SKM-1 (cell line): ENCODE data around the gene SF3B2.
"Not testable (repeated sequence)": the region's sequence is repeated elsewhere in the genome, so short reads cannot be mapped to it uniquely, and the experiment has no call there.

Experiments
- DNase-seq: peaks from one replicate; lab custom pipeline; 2025; ENCODE audit not compliant: unreplicated experiment; lab: John Stamatoyannopoulos, UW

The SF3B2 gene

DNA sequence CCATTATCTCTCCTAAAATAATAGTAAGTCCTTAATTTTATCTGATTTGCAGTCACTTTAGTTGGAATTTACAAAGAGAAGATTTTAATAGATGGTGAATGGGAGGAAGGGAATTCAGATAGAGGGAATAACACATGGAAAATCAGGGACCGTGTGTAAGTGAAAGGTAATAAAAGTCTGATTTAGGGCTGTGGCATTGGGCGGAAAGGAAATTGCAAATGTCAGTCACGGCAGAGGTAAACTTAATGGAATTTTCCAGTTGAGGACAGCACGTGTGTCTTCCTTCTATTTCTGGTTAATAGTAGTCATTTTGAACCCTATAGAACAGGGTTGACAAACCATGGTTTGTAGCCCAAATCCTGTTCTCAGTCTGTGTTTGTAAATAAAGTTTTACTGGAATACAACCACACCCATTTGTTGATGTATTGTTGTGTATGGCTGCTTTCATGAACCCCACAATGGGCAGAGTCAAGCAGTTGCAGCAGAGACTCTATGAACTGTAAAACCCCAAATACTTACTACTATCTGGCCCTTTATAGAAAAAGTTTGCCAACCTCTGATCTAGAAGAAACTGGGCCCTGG, 52.0 kb downstream of the SF3B2 start:
- no peak for DNase-seq

DNA sequence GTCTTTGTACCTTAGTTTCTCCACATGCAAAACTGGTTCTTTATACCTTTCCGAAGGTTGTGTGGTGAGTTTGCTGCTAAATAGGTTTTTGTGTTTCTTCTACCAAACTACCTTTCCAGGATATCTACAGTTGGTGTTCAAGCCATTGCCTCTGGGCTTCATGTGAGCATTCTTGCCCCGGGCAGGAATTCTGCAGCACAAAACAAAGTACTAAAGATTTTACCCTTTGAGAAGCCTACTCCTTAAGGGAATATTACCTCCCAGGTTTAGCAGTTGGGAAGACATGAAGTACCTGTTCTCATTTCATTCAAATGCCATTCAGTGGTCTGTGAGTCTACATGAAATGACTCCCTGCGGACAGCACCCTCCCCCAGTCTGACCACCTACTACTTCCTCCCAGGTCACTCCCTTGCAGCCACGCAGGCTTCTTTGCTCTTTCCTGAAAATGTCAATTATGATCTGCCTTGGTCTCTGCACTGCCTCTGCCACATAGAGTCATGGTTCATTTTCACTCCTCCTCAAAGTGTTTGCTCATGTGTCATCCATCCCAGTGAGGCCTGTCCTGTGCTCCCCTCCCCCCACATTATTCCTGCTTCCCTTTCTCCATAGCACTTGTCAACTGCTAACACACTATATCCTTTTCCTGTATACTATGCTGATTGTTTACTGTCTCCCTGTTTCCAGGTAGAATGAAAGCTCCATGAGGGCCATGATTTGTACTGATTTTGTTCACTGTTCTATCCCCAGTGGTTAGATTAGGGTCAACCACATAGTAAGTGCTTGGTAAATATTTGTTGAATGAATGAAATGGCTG, 54.8 kb downstream of the SF3B2 start:
- DNase-seq: no peak

DNA sequence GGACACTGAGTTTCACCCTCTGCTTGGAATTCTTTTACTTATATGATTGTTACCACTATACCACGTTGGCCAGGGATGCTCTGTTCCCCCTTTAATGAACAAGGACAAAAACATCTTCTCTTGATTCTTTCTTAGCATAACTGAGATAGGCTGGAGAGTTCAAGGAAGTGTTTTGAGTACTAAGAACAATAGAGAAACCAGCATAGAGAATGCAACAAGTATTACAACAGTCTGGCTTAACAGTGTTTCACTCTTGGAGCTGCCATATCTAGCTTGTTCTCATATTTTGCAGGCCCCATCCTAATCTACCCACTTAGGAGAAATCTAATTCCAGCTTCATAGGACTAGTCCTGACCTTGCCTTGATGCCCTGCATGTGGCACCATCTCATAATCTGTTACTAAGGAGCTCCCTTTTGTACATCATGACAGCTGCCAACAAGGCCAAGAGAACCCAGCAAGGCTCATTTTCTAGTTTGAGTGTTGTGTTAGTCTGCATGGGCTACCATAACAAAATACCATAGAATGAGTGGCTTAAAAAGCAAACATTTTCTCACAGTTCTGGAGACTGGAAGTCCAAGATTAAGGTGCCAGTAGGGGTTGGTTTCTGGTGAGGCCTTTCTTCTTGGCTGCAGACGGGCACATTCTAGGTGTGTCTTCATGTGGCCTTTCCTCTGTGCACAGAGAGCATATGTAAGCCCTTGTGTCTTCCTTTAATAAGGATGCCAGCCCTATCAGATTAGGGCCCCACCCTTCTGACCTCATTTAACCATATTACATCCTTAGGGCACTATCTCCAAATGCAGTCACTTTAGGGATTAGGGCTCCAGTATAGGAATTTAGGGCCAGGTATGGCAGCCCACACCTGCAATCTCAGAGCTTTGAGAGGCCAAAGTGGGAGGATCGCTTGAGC, 55.7 kb downstream of the SF3B2 start:
- no peak for DNase-seq

DNA sequence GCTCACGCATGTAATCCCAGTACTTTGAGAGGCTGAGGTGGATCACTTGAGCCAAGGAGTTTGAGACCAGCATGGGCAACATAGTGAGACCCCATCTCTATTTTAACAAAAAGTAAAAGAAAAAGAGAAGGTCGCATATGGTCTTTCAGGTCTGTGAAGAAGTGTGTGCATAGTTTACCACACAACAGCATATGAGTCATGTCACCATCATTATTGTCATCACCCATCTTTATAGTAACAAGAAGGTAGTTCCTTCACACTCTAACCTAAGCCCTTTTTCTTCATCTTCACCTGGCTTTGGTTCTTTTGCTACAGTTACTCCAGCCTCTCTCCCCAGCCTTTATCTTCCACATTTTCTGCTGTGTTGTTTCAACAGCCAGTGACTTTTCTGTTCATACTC, 57.1 kb downstream of the SF3B2 start:
- DNase-seq: no peak

DNA sequence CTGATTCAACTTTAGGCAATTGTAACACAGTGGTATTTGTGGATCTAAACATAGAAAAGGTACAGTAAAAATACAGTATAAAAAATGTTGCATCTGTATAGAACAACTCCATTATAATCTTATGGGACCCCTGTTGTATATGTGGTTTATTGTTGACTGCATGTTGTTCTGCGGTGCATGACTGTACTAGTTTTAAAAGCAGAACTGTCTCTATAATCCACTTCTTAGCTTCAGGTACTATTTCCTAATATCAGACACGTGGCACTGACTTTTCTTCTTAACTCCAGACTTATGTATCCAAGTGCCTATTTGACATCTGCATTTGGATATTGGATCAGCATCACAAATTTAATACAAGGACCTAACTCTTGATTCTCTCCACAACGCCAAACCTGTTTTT, 59.0 kb downstream of the SF3B2 start:
- DNase-seq: no peak

DNA sequence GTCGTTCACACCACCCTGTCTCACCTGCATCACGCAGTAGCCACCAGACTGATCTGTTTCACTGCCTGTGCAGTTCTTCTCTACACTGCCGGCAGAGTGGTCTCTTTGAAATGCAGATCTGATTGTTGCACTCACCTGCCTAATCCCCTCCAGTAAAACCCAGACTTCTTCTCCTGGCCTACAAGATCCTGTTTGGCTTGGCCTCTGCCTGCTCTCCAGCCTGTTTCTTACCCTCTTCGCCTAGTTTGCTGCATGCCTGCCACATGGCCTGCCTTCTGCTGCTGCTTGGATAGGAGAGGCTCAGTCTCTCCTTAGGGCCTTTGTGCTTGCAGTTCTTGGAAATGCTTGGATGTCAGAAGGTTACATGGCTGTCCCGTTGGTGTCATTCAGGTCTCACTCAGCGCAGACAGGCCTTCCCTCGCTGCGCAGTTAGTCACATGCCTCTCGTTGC, 59.9 kb downstream of the SF3B2 start:
- no peak for DNase-seq

DNA sequence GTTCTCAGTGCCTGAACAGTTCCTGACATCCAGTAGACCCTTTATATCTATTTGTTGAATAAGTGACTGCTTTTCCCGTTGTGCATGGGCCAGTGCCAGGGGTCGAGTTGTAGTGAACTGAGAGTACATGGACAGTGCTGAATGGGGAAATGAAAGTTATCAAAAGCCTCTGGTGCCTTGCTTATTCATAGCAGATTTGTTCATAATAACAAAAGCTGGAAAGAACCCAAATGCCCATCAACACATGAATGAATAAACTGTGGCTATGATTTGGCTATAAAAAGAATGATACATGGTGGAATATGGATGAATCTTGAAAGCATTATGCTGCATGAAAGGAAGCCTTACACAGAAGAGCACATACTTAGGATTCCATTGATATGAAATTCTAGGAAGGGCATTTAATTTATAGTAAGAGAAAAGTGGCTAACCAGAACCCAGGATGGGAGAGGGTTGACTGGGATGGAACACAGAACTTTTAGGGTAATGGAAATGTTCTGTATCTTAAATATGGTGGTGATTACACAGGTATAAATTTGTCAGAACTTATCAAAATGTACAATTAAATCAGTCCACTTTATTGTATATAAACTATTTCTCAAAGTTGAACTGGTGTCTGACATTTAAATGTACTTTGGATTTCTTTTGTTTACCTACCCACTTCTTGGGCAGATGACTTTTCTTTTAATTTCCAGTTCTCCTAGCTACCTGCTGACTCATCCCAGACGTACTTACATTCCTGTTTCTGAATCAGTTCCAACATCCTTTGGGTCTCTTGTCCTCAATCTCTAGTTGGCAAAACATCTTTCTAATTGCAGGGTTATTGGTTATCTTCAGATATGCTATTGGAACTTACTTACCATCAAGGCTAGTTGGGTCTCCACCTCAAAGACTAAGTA, 60.7 kb downstream of the SF3B2 start:
- no peak for DNase-seq

DNA sequence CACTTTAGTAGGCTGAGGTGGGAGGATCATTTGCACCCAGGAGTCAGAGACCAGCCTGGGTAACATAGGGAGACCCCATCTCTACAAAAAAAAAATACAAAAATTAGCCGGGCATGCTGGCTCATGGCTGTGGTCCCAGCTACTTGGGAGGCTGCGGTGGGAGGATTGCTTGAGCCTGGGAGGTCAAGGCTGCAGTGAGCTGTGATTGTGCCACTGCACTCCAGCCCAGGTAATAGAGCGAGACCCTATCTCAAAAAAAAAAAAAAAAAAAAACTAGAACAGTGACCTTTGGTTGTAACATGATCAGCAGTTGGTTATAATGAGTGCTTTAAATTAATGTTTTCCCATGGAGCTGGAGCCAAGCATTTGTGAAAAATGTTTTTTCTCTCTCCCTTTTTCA, 62.8 kb downstream of the SF3B2 start:
- DNase-seq: not testable (repeated sequence)

DNA sequence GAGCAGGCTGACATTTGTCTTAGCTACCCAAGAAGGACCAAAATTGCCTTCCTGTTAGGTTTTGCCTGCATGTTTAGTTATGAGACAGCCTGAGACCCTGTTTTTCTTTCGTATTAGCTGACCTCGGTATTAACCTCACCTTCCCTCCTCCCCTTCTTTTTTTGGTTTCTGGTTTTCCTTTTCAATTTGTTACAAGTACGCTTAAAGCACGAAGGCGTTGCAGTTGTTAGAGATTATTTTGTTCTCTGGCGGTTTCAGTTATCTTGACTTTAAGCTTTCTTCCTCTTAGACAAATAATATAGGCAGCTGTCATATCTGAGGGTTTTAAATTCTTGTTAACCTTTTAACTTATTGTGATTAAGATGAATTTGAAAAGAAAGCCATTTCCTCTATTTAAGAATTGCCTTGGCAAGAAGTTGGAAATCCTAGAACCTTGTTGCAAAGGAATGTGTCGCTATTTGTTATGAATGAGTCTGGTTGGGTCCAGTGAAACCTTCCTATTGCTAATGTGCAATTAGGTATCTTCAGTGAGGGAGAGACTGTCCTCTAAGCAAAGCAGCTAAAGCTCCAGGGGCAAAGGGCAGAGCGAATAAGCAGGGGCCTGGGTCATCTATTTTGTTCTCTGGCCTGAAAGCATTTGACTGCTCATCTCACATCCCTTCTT, 63.6 kb downstream of the SF3B2 start:
- no peak for DNase-seq

DNA sequence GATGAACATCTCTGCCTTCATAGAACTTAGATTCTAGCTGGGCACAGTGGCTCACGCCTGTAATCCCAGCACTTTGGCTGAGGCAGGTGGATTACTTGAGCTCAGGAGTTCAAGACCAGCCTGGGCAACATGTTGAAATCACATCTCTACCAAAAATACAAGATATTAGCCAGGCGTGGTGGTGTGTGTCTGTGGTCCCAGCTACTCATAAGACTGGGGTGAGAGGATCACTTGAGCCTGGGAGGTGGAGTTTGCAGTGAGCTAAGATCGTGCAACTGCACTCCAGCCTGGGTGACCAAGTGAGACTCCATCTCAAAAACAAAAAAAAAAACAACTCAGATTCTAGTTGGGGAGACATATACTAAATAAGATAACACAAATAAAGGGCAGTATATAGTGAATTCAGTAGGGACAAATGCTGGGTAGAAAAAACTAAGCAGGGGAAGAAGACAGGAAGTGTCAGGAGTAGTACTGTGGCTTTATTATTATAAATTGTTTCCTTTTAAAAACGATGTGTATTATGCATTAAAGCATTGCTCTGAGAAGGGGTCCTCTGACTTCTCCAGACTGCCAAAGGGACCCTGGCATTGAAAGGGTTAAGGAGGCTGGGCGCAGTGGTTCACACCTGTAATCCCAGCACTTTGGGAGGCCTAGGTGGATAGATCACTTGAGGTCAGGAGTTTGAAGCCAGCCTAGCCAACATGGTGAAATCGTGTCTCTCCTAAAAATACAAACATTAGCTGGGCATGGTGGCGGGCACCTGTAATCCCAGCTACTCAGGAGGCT, 64.6 kb downstream of the SF3B2 start:
- DNase-seq: no peak

DNA sequence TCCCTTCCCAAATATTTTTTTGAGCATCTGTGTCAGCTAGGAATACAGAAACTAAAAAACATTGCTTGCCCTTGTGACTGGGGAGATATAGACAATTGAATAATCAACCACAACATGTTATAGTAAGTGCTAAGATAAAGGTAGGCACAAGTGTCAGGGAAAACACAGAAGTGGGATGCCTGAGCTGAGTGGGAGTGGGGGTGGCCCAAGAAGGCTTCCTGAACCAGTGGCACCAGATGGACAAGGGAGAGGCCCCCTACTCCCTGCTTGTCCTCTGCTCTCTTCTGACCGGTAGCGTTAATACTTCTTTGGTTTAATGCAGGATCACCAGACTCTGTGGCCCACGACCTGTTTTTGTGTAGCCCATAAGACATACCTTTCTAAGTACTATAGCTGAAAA, 66.7 kb downstream of the SF3B2 start:
- DNase-seq: no peak
